CD4-positive, alpha-beta T cell treated with Interleukin-15 for 4 hours (primary cell): ENCODE results near the gene RGS1.

Experiments
- DNase-seq: peaks from one replicate; pipeline ENCODE4 v3.0.0-alpha.2; 2020; ENCODE audit warnings: low spot score

RGS1 gene

GRCh38 chr1:192575499-192576189, at the start of gene RGS1:
TSS of gene RGS1 (plus strand) at chr1:192575773. CDS start at chr1:192575793, 20 bp downstream.
- peak; percentile 79 for DNase-seq

GRCh38 chr1:192527111-192527795, 48.3 kb upstream of the RGS1 start:
- DNase-seq, result no peak

GRCh38 chr1:192527950-192528349, 47.6 kb upstream of the RGS1 start:
- no peak for DNase-seq

GRCh38 chr1:192529031-192529755, 46.4 kb upstream of the RGS1 start:
- DNase-seq, result no peak

- DNase-seq, result no peak
These were observed 45.8 kb upstream of the RGS1 start for GRCh38 chr1:192529811-192530210.

GRCh38 chr1:192530254-192530653, 45.3 kb upstream of the RGS1 start:
- DNase-seq, result no peak

GRCh38 chr1:192531037-192531703, 44.4 kb upstream of the RGS1 start:
- peak; percentile 59 for DNase-seq

GRCh38 chr1:192534666-192535065, 40.9 kb upstream of the RGS1 start:
- no peak for DNase-seq

GRCh38 chr1:192535916-192536664, 39.5 kb upstream of the RGS1 start:
- no peak for DNase-seq

GRCh38 chr1:192538407-192539296, 36.9 kb upstream of the RGS1 start:
- peak; percentile 55 for DNase-seq

GRCh38 chr1:192539297-192540092, 36.1 kb upstream of the RGS1 start:
- DNase-seq, result no peak

- no peak for DNase-seq
These were observed 32.1 kb upstream of the RGS1 start for GRCh38 chr1:192543445-192543844.

- no peak for DNase-seq
These were observed 29.6 kb upstream of the RGS1 start for GRCh38 chr1:192545896-192546521.

GRCh38 chr1:192546596-192547190, 28.9 kb upstream of the RGS1 start:
- DNase-seq, result peak; percentile 27

- no peak for DNase-seq
These were observed 28.1 kb upstream of the RGS1 start for GRCh38 chr1:192547501-192547900.

- no peak for DNase-seq
These were observed 25.6 kb upstream of the RGS1 start for GRCh38 chr1:192549937-192550336.

- DNase-seq, result peak; percentile 49
These were observed 24.5 kb upstream of the RGS1 start for GRCh38 chr1:192550922-192551534.

GRCh38 chr1:192552760-192553191, 22.8 kb upstream of the RGS1 start:
- peak; percentile 66 for DNase-seq
